ENCODE data around the gene CPE.

GRCh38 chr4:165462009-165462408, 83.2 kb downstream of the CPE start:
- TF ChIP-seq POLR2A (IDR thresholded peaks at IDR 0.05): no peak
- no peak for TF ChIP-seq CTCF (IDR thresholded peaks at IDR 0.05)
- TF ChIP-seq EP300 (IDR thresholded peaks at IDR 0.05; ENCODE audit: low read depth): no peak

Measured in transverse colon (tissue), 3 donors.